HG02884 (cell line): ENCODE results near the gene TNFAIP2.

Experiments
- ATAC-seq: cut with Tn5 transposase; IDR thresholded peaks from one replicate; pipeline ENCODE4 v1.9.1; 2021; ENCODE audit warnings: mild to moderate bottlenecking, moderate library complexity; ENCODE audit not compliant: unreplicated experiment

The TNFAIP2 gene

GRCh38 chr14:103133210-103134140 lies 10.2 kb downstream of the TNFAIP2 start:
- ATAC-seq, result no peak

- no peak for ATAC-seq
Observed at GRCh38 chr14:103134405-103134804, 11.1 kb downstream of the TNFAIP2 start.

DNA sequence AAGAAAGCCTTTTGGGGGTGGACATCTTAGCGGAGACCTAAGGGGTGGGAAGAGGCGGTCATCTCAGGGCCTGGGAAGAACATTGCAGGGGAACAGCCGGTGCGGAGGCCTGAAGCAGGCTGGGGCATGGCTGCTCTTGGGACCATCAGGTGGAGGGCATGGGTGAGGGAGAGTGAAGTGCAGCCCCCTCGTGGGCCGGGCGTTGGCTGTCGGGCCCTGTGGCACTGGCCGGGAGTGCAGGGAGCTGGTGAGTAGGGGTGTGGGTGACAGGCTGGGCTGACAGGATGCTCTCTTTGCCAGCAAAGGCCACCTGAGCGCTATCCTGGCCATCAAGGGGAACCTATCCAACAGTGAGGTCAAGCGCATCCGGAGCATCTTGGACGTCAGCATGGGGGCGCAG lies 11.7 kb downstream of the TNFAIP2 start:
- no peak for ATAC-seq

GRCh38 chr14:103135333-103136260 lies 12.3 kb downstream of the TNFAIP2 start:
- ATAC-seq, result no peak

- no peak for ATAC-seq
Observed at GRCh38 chr14:103136388-103137271, 13.4 kb downstream of the TNFAIP2 start.

DNA sequence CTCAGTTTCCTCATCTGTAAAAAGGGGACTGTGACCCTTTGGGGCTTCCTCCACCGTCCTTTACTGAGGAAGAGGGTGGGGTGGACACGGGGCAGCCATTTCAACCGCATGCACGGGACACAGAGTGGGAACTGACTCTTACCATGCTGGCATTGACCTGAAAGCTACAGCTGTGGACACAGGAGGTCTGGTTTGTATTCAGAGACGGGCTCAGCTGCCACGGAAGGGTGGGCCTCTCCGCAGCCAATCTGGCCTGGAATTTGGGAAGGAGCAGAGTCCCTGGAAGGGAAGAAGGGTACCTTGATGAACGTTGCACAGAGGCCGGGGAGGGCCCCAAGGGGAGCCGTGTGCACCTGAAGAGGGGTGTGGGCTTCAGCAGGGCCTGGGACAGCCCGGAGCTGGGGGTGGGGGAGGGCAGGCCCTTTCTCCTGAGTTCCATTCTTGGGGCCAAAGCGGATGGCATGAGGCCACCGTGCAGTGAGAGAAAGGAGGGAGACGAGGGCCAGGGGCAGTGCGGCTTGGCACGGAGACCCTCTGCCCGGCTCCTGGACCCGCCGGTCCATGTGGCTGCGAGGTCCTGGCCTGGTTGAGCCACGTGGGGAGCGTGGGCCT lies 14.5 kb downstream of the TNFAIP2 start:
- ATAC-seq, result no peak

GRCh38 chr14:103138301-103139131 lies 15.3 kb downstream of the TNFAIP2 start:
- ATAC-seq, result no peak

- no peak for ATAC-seq
Observed at GRCh38 chr14:103139132-103140025, 16.1 kb downstream of the TNFAIP2 start.

- ATAC-seq, result peak; percentile 53
Observed at GRCh38 chr14:103140316-103141109, 17.3 kb downstream of the TNFAIP2 start.

- no peak for ATAC-seq
Observed at GRCh38 chr14:103141117-103141796, 18.0 kb downstream of the TNFAIP2 start.

GRCh38 chr14:103142026-103142425 lies 18.8 kb downstream of the TNFAIP2 start:
- ATAC-seq, result no peak

DNA sequence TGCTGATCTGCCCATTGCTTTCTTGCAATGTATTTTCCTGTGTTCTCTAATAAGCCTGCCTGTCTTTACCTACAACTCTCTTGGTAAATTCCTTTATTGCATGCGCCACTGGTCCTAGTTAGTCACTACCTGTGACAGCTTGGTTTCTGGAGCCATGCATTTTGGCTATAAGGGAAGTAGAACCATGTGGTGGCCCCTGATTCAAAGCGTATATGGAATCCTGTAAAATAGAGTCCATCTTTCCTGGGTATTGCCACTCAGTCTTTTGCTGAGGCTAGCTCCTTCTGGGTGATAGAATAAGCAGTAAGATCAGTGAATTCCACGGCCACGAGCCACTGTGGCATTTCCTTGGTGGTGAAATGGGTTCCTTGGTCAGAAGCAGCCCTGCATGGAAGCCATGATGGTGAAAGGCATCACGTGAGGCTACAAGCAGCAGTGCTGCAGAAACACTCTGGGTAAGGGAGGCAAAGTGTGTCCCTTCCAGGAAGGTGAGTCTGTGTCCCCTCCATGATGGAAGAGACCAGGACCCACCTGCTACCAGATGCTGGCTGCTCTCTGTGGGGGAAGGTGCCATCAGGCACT lies 19.6 kb downstream of the TNFAIP2 start:
- ATAC-seq, result no peak

DNA sequence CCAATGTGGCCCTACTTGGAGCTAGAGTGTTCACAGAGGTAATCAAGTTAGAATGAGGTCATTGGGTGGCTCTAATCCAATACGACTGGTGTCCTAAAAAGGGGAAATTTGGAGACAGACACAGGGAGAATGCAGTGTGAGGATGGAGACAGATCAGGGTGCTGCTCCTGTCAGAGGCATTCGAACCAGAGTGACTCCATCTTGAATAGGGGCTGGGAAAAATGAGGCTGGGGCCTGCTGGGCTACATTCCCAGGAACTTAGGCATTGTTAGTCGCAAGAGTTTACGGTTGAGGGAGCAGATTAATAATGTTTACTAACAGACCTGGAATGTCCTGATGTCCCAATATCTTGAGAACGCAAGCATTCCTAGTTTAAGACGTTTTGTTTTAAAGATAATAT lies 20.2 kb downstream of the TNFAIP2 start:
- no peak for ATAC-seq

DNA sequence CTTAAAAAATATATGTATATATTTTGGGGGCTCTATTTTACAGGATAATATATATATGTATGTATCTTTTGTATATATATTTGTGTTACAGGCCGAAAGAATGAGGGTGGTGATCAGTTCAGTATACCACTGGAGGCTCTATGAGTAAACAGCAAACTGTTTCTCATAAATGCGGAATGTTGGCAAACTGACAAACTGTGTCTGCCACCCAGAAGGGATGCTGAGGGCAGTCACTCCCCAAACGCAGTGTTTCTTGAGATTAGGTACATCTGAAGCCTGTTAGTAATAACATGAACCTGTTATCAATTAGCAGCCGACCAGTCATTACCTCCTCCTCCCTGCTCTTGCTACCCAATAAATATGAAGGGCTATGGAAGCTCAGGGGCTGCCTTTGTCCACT lies 20.8 kb downstream of the TNFAIP2 start:
- no peak for ATAC-seq

- ATAC-seq, result no peak
Observed at GRCh38 chr14:103146141-103146709, 23.0 kb downstream of the TNFAIP2 start.
